ENCODE measurements around the gene SURF1.

SURF1 gene

GRCh38 chr9:133384736-133385321, 28.5 kb upstream of the SURF1 start:
- TF ChIP-seq, protein P1, sequence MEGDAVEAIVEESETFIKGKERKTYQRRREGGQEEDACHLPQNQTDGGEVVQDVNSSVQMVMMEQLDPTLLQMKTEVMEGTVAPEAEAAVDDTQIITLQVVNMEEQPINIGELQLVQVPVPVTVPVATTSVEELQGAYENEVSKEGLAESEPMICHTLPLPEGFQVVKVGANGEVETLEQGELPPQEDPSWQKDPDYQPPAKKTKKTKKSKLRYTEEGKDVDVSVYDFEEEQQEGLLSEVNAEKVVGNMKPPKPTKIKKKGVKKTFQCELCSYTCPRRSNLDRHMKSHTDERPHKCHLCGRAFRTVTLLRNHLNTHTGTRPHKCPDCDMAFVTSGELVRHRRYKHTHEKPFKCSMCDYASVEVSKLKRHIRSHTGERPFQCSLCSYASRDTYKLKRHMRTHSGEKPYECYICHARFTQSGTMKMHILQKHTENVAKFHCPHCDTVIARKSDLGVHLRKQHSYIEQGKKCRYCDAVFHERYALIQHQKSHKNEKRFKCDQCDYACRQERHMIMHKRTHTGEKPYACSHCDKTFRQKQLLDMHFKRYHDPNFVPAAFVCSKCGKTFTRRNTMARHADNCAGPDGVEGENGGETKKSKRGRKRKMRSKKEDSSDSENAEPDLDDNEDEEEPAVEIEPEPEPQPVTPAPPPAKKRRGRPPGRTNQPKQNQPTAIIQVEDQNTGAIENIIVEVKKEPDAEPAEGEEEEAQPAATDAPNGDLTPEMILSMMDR (conservative IDR thresholded peaks at IDR 0.05; ENCODE audit: low read depth, low read length), result no peak
- no peak for DNase-seq (ENCODE audit: low read depth)
- no peak overlapping the region for H3K4me3 ChIP-seq (ENCODE audit: low read depth, low read length)

GRCh38 chr9:133383438-133383837, 27.2 kb upstream of the SURF1 start:
- TF ChIP-seq, protein P1 (conservative IDR thresholded peaks at IDR 0.05; ENCODE audit: low read depth, low read length), result no peak
- no peak for DNase-seq (ENCODE audit: low read depth)
- H3K4me3 ChIP-seq (ENCODE audit: low read depth, low read length), result no peak overlapping the region

GRCh38 chr9:133382507-133383141, 26.3 kb upstream of the SURF1 start:
- no peak for DNase-seq (ENCODE audit: low read depth)
- TF ChIP-seq, protein P1 (conservative IDR thresholded peaks at IDR 0.05; ENCODE audit: low read depth, low read length), result no peak
- H3K4me3 ChIP-seq (ENCODE audit: low read depth, low read length), result no peak overlapping the region

GRCh38 chr9:133380734-133381133, 24.4 kb upstream of the SURF1 start:
- DNase-seq (ENCODE audit: low read depth), result no peak
- TF ChIP-seq, protein P1 (conservative IDR thresholded peaks at IDR 0.05; ENCODE audit: low read depth, low read length), result no peak
- no peak overlapping the region for H3K4me3 ChIP-seq (ENCODE audit: low read depth, low read length)

DNA sequence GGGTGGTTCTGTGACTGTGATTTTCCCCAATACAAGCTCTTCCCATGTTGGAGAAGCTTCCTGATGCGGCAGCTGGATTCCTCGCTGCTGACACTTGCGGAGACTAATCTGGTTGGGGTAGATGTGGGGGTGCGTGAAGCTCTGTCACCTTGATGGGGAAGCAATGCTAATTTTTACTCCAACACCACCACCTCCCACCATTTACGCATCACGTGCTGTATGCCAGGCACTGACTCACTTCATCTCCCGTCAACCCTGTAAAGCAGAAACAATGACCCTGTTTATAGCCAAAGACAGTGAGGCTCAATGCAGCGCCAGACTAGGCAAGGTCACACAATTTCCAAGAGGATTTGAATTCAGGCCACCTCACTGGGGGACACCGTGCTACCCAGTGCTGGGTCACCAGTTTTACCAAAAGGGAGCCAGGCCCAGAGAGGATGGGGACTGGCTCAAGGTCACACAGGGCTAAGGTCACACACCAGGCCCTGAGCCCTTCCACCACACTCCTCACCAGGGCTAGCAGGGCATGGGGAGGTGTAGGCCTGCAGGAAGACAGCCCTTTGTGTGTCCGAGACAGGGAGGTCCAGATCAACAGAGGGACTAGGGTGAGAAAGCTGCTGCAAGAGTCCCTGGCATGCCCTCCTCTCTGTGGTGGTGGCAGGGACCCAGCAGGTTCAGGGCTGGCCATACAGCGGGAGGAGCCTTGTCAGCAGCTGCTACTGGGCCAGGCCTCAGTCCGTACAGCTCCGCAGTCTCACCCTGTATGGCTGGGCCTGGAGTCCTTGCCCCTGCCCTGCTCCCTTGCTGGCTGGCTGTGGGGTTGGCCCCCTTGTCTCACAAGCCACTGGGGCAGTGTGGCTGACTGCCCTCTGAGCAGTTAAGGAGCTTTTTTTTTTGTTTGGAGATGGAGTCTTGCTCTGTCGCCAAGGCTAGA, 23.1 kb upstream of the SURF1 start:
- H3K4me3 ChIP-seq (ENCODE audit: low read depth, low read length), result no peak overlapping the region

GRCh38 chr9:133378408-133378962, 22.2 kb upstream of the SURF1 start:
- no peak for DNase-seq (ENCODE audit: low read depth)
- TF ChIP-seq, protein P1 (conservative IDR thresholded peaks at IDR 0.05; ENCODE audit: low read depth, low read length), result no peak
- no peak overlapping the region for H3K4me3 ChIP-seq (ENCODE audit: low read depth, low read length)

More for the DNA sequence above, 23.1 kb upstream of the SURF1 start:
- TF ChIP-seq, protein P1 (conservative IDR thresholded peaks at IDR 0.05; ENCODE audit: low read depth, low read length), result no peak
- DNase-seq (ENCODE audit: low read depth), result no peak
